Measurements from ENCODE around the gene RIT2. TPM values are rescaled to one million over a fixed set of nuclear protein-coding genes. Genes with fewer than 3 reads are reported as not detected.
"Not testable (repeated sequence)": the region's sequence is repeated elsewhere in the genome, so short reads cannot be mapped to it uniquely, and the experiment has no call there.

Gene RIT2
- total and polyA plus RNA-seq, 10 donors: not detected

DNA sequence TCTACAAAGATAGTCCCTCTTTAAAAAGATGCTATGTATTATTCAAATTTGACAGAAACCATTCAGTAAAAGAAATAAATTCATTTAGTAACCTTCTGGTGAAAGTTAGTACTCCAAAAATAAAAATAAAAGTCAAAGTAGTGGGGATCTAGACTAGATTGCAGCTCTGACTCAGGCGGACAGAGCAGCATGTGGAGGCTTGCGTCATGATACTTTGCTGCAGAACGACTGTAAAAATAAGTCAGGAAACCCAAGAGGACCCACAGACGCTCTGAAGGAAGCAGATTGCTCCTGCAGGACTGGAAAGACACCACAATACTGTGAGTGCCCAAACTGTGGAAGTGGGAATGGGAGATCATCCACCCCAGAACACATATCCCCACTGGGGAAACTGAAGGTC is 301.9 kb downstream of the RIT2 start:
- Histone ChIP-seq H3K9me3 (no peaks in the 10 kb centered on the region), H3K36me3 (no peaks in the 10 kb centered on the region), H3K27ac (no peak overlapping the region), H3K4me1 (no peaks in the 10 kb centered on the region), H3K4me3 (no peak overlapping the region), H3K27me3 (replicated peaks in 1 of 7) (no peaks in the 10 kb centered on the region)
- 37 to 53% (median 42%) methylated on average over 4 of the region's 4 CpGs for WGBS, 5 donors
- intact Hi-C loops (cut with DNase I; ENCODE audit: low total_unique reads): no loop called here
- TF ChIP-seq POLR2AphosphoS5 (IDR thresholded peaks at IDR 0.05): no peak
- no peak for TF ChIP-seq POLR2A (IDR thresholded peaks at IDR 0.05)
- TF ChIP-seq, protein P1, sequence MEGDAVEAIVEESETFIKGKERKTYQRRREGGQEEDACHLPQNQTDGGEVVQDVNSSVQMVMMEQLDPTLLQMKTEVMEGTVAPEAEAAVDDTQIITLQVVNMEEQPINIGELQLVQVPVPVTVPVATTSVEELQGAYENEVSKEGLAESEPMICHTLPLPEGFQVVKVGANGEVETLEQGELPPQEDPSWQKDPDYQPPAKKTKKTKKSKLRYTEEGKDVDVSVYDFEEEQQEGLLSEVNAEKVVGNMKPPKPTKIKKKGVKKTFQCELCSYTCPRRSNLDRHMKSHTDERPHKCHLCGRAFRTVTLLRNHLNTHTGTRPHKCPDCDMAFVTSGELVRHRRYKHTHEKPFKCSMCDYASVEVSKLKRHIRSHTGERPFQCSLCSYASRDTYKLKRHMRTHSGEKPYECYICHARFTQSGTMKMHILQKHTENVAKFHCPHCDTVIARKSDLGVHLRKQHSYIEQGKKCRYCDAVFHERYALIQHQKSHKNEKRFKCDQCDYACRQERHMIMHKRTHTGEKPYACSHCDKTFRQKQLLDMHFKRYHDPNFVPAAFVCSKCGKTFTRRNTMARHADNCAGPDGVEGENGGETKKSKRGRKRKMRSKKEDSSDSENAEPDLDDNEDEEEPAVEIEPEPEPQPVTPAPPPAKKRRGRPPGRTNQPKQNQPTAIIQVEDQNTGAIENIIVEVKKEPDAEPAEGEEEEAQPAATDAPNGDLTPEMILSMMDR (IDR thresholded peaks at IDR 0.05 in 8 of 11, conservative IDR thresholded peaks at IDR 0.05 in 3 of 11): no peak
- DNase-seq: no peak

DNA sequence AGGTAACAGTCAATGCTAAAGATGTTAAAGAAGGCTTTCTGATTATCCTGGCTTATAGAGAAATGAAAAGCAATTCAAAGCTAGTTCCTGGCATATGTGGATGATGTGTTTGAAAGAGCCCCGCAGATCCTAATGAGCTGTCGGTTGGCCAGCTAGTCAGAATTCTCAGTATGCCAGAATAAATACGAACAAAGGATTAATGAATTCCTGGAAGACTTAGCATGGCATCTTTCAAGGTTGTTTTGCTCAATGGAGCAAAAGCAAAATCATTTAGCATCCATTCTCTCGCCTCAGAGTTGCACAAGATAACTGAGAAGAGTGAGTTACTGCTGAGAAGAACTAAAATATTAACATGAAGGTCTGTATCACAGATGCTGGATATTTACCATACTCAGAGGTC is 307.6 kb downstream of the RIT2 start:
- Histone ChIP-seq H3K4me1 (no peaks in the 10 kb centered on the region), H3K27ac (no peak overlapping the region), H3K9me3 (no peaks in the 10 kb centered on the region), H3K36me3 (no peaks in the 10 kb centered on the region), H3K4me3 (no peak overlapping the region), H3K27me3 (replicated peaks in 1 of 7) (no peaks in the 10 kb centered on the region)
- no peak for TF ChIP-seq POLR2A (IDR thresholded peaks at IDR 0.05)
- TF ChIP-seq POLR2AphosphoS5 (IDR thresholded peaks at IDR 0.05): no peak
- TF ChIP-seq, protein P1 (IDR thresholded peaks at IDR 0.05 in 8 of 11, conservative IDR thresholded peaks at IDR 0.05 in 3 of 11): no peak
- intact Hi-C loops (cut with DNase I; ENCODE audit: low total_unique reads): no loop called here
- 73 to 79% (median 76%) methylated on average over 4 of the region's 4 CpGs for WGBS, 5 donors
- no peak for DNase-seq

DNA sequence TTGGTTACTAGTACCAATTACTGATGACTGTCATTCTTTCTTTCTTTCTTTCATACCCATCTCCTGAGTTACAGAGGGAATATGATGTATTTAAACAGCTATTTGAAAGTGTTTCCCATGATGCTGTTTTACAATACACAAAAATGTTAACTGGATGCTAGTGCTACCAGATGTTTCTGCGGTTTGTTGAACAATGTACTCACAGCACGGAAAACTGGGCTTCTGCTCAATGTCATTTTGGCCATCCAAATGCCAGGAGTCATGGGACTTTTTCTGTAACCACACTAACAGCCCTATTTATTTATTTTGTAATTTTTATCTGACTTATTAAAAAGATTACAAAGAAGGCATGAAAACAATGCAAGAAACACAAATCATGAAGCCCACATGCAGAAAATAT is 313.8 kb downstream of the RIT2 start:
- no peak for DNase-seq
- WGBS, 5 donors: 60 to 80% (median 70%) methylated on average over 2 of the region's 2 CpGs
- Histone ChIP-seq H3K27me3 (replicated peaks in 1 of 7) (no peaks in the 10 kb centered on the region), H3K4me1 (no peaks in the 10 kb centered on the region), H3K36me3 (no peaks in the 10 kb centered on the region), H3K4me3 (no peak overlapping the region), H3K9me3 (no peaks in the 10 kb centered on the region), H3K27ac (no peak overlapping the region)
- TF ChIP-seq, protein P1 (IDR thresholded peaks at IDR 0.05 in 8 of 11, conservative IDR thresholded peaks at IDR 0.05 in 3 of 11): no peak
- no peak for TF ChIP-seq POLR2AphosphoS5 (IDR thresholded peaks at IDR 0.05)
- TF ChIP-seq POLR2A (IDR thresholded peaks at IDR 0.05): no peak
- intact Hi-C loops (cut with DNase I; ENCODE audit: low total_unique reads): no loop called here

DNA sequence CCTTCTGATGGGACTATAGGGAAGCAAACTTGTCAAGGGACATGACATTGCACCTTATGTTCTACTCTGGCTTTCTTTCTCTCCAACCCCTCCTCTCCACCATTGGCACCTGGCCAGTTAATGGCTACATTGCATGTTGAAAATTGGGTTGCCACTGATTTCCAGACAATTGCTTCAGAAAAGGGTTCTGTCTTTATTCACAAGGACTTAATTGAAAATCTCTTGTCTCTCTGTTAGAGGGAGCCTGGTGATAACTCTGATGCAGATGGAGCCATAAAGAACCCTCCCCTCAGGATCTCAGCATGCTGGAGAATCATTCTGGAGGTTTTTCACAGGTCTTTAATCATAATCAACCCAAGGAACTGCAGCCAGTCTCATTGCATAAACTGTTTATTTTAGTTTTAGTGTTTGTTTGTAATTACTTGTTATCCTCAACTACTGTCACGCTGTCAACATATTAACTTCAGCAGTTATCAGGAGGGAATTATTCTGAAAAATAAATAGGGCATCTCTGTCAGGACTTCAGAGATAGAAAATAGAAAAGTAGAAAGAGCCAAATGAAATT is 316.8 kb downstream of the RIT2 start:
- intact Hi-C loops (cut with DNase I; ENCODE audit: low total_unique reads): no loop called here
- 42 to 52% (median 44%) methylated on average over 1 of the region's 1 CpG for WGBS, 5 donors
- H3K9me3 ChIP-seq: peaks cover 0 to 3% (median 0%) of the 10 kb centered on the region in 8 donors
- H3K4me3 ChIP-seq: no peak overlapping the region
- no peaks in the 10 kb centered on the region for H3K27me3 ChIP-seq (replicated peaks in 1 of 7)
- no peak for DNase-seq
- no peaks in the 10 kb centered on the region for H3K36me3 ChIP-seq
- no peaks in the 10 kb centered on the region for H3K4me1 ChIP-seq
- TF ChIP-seq, protein P1 (IDR thresholded peaks at IDR 0.05 in 8 of 11, conservative IDR thresholded peaks at IDR 0.05 in 3 of 11): no peak
- no peak for TF ChIP-seq POLR2A (IDR thresholded peaks at IDR 0.05)
- H3K27ac ChIP-seq: no peak overlapping the region

DNA sequence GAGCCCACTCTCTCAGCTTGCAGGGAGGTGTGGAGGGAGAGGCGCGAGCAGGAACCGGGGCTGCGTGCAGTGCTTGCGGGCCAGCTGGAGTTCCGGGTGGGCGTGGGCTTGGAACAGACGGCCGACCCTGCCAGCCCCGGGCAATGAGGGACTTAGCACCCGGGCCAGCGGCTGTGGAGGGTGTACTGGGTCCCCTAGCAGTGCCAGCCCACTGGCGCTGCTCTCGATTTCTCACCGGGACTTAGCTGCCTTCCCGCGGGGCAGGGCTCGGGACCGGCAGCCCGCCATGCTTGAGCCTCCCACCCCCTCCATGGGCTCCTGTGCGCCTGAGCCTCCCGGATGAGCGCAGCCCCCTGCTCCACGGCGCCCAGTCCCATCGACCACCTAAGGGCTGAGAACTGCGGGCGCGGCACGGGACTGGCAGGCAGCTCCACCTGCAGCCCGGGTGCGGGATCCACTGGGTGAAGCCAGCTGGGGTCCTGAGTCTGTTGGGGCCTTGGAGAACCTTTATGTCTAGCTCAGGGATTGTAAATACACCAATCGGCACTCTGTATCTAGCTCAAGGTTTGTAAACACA is 320.2 kb downstream of the RIT2 start:
- H3K36me3 ChIP-seq; intact Hi-C loops (cut with DNase I; ENCODE audit: low total_unique reads); H3K9me3 ChIP-seq; H3K4me3 ChIP-seq; H3K4me1 ChIP-seq; H3K27ac ChIP-seq; H3K27me3 ChIP-seq (replicated peaks in 1 of 7): not testable (repeated sequence)
- WGBS, 5 donors: 88 to 100% (median 92%) methylated on average over 8 to 33 of the region's 33 CpGs
- DNase-seq: peak; percentile 64

All from spleen (tissue), 11 donors.